Peyer's patch (tissue), 4 donors: ENCODE measurements around the gene TRUB2.

Experiments
- CTCF ChIP-seq, 6 experiments: fragments of 450-650 bp in 4 of 6; fragments of 200-600 bp in 2 of 6; sonication (generic) in 1 of 6; IDR thresholded peaks; one replicate each; pipeline ENCODE4 v1.5.1; 2017 to 2019; ENCODE audit warnings: antibody characterized with exemption in 6 of 6, mild to moderate bottlenecking in 3 of 6, moderate library complexity in 1 of 6
- POLR2A ChIP-seq, 2 donors: fragments of 450-650 bp; IDR thresholded peaks; one replicate each; pipeline ENCODE4 v1.5.1; 2017; ENCODE audit warnings: antibody characterized with exemption in 2 of 2, mild to moderate bottlenecking in 2 of 2, moderate library complexity in 2 of 2

- TF ChIP-seq CTCF (IDR thresholded peaks at IDR 0.05) (no peak), POLR2A (IDR thresholded peaks at IDR 0.05) (no peak)
These were observed 51.1 kb downstream of the TRUB2 start for GRCh38 chr9:128271112-128271511.
